Left kidney (tissue), 2 donors: Measurements from ENCODE around the gene SNRNP27. TPM values are rescaled to one million over a fixed set of nuclear protein-coding genes. Genes with fewer than 3 reads are reported as not detected.

ENCODE experiments used
- DNase-seq: peaks from one replicate; pipeline ENCODE4 v3.0.0-alpha.2; 2013
- polyA plus RNA-seq: library from polyadenylated mRNA; unstranded; fragments of 120-200 nt; gene quantifications from one replicate; pipeline ENCODE4 v1.2.1, GENCODE V29; 2013; ENCODE audit not compliant: insufficient read length

The SNRNP27 gene
- polyA plus RNA-seq, 1 donor = 74.1 TPM

DNA sequence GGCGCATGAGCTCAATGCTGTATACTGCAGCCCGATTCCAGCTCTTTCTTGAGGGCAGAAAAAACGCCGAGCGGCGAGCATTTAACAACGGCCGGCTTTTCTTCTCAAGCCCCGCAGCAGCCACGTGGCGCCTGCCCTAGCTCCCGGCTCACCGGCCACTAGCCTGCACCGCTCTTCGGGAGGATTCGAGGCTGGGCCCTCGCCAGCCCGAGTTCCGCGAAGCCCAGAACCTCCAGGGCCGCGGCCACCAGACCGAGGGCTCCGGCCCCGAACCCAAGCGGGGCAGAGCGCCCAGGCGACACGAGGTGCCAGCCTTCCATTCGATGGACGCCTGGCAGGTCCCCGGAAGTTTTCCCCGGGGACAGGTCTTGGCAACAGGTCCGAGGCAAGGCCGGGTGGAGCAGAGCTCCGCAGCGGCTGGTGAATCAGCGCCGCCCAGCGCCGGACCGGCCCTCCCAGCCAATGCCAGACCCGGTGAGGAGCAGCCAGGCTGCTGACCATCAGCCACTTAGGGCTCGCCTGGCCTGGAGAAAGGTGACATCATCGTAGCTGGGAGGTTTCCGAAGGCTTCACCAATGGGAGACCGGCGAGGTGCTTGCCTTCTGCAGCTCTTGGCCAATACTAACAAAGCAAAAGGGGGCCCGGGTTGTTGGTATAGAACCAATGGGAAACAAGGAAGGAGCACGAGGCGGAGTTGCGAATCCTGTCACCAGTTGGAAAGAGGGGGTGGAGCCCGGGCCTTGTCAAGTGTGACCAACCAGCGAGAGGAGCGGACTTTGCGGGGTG, 20.6 kb downstream of the SNRNP27 start:
- peak; percentile 100 for DNase-seq

DNA sequence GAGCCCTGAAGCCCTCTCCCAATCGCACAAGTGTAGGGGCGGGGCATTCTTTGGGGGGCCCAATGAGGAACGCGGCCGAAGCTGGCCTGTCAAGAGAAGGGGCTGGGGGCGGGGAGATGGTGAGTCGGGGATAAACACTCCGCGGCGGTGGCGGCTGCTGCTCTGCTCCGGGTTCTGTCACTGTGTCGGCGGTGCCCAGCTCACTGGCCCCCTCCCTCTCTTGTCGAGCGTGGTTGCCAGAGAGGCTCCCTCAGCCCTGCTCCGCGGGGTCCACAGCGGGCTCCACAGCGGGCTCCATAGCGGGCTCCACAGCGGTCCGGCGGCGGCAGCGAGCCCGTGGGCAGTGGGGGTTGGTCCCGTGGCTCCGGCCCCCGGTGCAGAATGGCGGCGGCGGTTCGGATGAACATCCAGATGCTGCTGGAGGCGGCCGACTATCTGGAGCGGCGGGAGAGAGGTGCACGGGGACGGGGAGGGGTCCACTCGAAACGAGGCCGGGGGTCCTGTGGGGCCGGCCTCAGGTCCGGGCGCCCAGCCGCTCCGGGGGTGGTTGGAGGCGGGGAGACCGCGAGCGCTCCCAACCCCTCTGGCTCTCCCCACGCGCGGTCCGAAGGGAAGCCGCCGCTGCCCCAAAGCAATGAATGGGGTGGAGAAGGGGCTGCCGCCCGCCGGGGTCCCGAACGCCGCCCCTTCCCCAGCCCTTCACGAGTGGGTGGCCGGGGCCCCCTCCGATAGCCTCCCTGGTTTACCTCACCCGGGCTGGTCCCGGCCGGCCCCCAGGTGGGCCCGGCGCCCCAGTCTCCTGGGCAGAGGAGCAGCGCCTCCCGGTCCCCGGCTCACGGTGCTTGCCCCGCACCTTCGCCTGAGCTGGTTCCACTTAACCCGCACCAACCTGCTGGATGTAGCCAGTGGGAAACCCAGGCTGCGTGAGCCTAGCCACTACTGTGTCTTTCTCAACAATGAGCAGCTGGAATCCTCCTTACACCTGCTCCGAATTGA, 21.5 kb downstream of the SNRNP27 start, which contains the start of gene MXD1:
Gene MXD1, plus strand, starts transcription at position 160 of the 996 bp plus-strand sequence. Its CDS starts 222 bp downstream, at position 382.
- peak; percentile 17 for DNase-seq

DNA sequence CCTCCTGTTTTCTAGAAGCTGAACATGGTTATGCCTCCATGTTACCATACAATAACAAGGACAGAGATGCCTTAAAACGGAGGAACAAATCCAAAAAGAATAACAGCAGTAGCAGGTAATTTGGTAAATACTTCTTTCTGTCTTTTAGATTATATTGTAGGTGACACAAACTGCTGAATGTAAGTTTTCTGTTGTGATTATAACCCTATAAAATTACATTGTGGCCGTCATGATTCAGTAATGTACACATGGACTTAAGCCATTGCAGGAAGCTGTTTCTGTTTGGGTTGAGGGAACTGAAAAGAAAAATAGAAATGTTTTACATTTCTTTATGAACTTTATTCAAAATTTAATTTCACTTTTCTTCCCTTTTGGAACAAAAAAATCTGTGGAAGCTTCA, 22.4 kb downstream of the SNRNP27 start:
- DNase-seq = no peak

DNA sequence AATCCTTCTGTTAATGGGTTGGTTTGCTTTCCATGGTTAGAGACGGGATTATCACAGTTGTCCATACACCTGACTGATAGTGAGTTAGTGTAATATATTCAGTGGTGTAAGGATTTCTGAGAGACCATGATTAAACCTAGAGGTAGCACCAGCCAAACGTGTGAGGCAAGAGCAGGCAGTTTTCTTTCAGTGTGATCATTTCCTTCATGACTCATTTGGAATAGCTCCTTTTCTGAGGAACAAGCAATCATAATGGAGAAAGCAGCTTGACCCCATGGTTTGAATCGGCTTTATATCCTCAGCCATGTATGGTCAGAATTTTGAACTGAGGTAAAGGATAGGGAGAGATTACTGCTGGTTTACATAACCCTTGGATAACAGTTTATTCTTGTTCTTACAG, 24.1 kb downstream of the SNRNP27 start:
- no peak for DNase-seq

DNA sequence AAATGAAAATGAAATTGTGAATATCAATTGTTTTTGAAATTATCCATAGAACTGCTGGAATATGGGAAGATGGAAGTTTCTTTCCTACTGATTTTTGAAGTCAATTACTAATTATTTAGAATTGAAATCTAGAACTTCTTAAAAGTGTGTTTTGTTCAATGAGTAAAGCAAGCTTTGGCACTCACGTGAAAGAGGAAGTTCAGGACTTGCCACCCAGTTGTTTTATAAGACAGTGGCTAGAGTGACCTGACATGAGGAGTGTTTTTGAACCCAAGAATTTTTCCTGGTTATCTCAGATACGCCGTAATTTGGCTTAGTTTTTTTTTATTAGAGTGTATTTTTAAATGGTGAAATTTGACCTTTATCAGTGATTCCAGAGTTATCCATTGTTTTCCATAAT, 24.6 kb downstream of the SNRNP27 start:
- DNase-seq = no peak

DNA sequence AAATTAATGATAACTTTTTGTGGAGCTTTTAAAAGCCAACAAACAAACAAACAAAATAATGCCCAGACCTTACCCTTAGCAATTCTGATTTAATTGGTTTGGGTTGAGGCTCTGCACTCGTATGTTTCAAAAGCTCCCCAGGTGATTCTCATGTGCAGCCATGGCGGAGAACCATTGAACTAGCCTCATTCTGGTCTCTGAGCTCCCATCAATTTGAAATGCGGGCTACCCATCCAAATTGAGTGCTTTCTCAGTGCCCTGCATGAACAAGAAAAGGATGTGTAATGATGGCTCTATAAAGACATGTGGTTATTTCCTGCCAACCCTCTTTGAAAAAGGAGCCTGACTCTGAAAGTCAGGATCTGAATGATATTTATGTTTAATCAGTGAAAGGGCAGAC, 29.4 kb downstream of the SNRNP27 start:
- no peak for DNase-seq

DNA sequence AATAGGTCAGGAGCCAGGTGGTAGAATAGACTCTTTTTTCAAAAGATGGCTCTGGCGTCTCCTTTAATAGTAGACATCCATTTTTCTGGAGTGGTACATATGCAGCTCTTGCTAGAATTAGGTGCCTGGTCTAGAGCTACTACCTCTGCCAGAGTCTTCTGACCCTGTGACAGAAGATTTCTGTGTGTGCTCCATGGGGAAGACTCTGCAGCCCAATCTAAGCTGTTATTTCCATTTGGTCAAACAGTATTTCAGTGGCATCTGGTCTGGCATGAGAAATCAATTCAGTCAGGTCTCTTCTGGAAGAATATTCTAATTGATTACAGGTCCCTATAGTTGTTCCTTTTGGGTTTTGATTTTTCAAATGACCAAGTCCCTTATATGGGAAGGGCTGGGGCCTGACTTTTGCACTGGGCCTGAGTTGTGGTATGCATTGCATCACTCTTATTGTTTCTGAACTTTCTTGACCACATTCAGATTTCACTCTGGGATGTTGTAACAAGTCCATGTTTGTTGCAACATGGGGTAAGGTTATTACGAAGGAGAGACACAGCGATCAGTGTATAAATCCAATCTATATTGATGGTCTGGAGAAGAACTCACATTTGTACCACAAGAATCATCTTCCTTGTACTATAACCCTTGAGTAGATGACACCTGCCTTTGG, 33.2 kb downstream of the SNRNP27 start:
- DNase-seq = no peak

DNA sequence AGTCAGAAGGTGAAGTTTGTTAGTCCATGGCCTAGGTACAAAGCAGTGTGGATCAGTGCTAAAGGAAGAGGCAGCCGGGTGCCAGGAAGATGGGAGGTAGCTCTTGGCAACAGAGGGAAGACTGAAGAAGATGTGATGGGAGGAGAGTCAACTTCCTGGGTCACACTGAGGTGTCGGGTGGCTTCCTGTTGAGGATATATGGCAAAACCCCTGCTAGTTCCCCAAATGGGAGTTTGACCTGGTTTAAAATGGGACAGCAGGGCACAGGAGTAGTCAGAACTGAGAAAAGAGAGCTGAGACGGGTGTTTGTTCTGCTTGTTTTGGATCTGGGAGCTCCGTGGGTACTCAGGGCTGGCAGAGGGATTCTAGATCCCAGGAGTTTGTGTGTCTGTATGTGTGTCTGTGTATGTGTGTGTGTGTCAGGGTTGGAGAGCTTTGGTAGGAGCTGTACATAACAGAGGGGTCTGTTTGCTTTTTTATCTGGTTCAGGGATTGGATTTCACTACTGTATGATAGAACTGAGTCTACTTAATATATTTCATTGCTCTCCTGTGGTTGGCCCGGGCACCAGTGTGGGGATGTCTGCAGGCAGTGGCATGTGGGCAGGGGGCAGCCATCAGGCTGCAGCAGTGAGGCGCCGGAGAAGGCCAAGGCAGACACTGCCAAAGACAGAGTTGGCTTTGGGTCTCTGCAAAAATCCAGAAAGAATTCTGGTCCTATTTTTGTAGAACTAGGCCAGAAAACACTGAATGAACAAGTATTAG, 38.3 kb downstream of the SNRNP27 start:
- DNase-seq = no peak

DNA sequence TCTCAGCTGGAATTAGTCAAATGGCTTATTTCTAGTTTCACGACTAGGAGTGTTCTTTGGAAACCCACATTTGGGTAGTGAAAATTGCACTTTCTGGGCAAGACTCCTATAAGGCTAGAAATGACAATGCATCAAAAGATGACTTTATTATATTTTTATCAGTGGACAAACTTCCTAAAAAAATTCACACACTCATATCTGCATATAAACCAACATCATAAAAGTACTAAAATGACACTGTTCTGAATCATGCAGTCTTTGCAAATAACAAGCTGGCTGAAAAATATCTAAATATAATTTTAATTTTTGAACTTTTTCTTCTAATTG, 38.8 kb downstream of the SNRNP27 start:
- no peak for DNase-seq

DNA sequence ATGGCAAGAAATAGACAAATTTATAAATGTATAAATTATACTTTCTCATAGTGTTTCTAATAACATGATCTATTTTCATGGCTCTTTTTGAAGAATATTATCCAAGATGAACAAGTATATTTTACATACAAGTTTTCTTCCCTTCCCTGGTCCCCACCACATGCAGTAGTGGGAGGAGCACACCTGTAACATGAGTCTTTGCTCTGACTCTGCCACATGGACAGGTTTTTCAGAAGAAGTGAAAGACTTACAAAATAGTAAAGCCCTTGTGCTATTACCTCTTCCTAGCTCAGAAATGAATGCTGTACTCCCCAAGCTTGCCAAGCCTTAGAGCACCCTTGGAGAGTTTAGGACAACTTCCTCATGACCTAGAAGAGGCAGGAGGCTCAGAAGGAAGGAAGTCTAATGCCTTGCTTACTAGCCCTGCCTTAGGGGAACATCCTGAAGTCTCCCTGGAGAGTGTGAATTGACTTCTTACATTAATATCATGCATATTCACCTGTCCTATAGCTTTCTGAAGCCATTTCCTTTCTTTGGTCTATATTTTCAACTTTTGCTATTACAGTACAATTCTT, 39.6 kb downstream of the SNRNP27 start:
- no peak for DNase-seq

DNA sequence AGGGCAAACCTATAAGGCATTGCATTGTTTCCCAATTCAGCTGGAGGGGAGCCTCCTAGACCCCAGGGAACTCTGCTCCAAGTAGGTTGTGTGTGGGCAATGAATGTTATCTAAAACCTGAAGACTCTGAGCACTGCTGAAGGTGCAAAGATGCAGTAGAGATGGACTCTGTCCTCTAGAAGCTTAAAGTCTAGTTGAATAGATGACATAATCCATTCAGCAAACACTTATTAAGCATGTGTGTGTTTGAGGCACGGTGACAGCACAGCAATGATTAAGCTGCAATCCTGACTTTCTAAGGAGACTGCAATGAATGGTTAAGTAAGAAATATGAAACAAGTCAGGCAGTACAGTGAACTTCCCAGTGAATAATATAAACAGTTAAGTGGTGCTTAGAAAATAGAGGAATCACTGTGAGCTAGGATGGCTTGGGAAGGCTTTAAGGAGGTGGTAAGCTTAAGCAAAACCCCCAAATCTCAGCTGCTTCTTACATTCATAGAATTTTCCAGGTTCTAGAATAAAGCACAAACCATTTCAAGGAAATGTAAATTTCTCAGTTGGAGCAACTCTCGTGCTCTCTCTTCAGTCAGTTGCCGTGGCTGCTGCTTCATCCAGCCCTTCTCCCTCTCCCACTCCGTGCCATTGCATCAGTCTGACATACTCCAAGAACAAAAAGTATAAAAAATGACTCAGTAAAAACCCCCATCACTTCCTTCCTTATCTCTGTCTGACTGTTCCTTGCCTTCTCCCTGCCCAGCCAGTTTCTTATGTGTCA, 40.3 kb downstream of the SNRNP27 start:
- DNase-seq = no peak

DNA sequence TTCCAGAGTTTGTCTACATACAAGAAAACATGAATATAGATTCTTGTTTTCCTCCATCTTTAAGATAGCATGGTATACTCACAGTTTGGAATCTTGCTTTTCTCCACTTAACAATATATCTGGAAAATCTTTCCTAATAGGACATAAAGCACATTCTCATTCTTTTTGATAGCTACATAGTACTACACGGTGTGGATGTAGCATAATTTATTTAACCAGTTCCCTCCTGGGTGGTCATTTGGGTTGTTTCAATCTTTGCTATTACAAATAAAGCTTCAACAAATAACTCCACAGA, 40.8 kb downstream of the SNRNP27 start:
- DNase-seq = no peak

DNA sequence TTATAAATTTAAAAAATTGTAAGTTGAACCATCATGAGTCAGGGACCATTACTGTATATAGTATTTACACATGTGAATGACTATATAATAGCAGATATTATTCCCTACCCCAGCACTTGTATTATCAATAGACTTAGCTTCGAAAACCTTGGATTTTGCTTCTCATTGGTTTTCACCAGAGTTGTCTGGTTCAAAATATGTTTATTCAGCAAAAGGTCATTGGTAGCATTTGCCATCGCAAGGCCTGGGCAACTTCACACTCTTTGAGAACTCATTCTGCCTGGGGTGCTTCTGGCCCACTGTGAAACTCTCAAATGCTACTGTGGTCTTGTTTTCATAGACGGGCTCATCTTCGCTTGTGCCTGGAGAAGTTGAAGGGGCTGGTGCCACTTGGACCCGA, 41.3 kb downstream of the SNRNP27 start:
- DNase-seq = no peak

DNA sequence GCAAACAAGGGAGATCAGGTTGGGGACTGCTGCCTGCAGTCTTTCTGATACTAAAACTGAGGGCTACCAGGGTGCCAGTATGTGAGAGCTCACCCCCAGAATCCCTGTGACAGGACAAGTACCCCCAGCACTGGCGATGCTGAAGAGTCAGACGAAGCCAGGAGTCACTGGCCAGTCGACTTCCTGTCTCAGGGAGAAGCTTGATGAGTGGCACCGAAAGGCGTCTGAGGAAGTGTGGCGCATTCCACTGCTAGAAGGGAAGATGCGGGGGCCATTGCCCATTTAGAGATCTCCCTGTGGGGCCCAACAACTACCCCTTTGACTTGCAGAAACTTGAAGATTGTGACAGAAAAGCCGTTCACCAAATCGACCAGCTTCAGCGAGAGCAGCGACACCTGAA, 43.1 kb downstream of the SNRNP27 start:
- DNase-seq = no peak

DNA sequence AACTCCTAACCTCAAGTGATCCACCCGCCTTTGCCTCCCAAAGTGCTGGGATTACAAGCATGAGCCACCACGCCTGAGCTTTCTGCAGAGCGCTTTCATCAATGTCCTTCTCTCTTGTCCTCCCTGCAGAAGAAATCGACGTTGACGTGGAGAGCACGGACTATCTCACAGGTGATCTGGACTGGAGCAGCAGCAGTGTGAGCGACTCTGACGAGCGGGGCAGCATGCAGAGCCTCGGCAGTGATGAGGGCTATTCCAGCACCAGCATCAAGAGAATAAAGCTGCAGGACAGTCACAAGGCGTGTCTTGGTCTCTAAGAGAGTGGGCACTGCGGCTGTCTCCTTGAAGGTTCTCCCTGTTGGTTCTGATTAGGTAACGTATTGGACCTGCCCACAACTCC, 44.2 kb downstream of the SNRNP27 start:
- no peak for DNase-seq

DNA sequence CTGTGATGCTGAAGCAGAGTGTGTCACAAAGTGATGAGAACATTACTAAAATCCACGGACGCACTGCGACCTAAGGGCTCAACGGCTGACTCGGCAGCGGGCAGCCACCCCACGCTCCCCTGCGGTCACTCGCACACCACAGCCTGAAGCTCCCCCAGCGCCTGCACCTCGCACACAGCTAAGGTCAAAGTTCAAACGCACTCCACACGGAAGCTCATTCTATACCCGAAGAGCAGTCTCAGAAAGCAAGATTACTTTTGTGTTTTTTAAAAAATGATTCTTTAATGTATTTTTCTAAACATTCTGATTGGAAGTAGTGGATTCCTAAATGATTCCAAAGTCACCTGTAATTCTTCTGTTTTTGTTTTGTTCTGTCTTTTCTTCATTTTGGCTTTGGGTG, 46.0 kb downstream of the SNRNP27 start:
- no peak for DNase-seq

DNA sequence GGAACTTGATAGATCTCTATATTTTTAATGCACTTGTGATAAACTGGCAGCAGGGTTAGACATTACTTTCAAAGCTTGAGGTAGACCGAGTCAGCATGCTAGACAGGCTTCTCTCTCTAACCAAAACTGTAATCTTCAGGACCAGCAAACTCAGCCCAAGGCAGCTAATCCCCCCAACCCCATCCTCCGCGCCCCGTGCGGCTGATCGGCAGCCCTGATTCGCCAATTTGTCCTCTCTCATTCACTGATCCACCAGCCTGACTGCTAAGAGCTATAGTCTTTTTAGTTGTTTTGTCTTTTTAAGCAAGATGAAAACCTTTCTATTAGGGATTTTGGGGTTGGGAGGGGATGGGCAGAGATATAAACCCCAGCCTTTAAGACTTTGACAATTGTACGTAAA, 46.9 kb downstream of the SNRNP27 start:
- no peak for DNase-seq

DNA sequence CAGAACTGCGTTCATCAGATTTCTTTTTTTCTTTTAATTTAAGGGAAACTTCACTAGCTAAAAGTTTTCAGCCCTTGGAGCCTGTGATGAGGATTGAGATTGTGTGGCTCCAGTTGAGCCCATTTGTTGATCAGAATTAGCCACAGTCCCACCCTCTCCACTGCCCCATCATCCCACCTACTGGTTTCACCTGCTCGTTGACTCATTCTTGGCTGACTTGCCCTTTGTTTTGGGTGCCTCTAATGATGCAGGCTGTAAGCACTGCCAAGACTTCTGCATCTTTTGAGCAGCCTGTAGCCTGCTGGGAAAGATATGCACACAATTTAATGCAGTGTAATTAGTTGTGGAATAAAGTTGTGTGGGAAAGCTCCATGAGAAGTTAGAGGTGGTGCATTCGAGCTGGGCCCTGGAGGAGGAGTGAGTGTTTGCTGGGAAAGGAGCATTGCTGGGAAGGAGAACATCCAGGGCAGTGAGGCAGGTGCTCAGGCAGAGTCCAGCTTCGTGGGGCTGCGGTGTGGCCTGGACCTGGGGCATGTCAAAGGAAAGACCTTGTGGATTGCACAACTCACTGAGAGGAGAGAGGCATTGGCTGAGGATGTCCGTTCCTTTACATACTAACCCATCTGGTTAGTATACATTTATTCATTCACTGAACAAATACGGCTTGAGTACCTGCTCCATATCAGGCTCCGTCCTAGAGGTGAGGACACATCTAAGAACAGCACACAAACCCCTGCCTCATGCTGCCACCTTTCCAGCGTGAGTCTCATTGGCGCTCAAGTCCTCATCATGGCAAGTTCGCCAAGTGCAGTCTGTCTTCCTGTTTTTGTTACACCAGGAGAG, 49.5 kb downstream of the SNRNP27 start:
- no peak for DNase-seq

DNA sequence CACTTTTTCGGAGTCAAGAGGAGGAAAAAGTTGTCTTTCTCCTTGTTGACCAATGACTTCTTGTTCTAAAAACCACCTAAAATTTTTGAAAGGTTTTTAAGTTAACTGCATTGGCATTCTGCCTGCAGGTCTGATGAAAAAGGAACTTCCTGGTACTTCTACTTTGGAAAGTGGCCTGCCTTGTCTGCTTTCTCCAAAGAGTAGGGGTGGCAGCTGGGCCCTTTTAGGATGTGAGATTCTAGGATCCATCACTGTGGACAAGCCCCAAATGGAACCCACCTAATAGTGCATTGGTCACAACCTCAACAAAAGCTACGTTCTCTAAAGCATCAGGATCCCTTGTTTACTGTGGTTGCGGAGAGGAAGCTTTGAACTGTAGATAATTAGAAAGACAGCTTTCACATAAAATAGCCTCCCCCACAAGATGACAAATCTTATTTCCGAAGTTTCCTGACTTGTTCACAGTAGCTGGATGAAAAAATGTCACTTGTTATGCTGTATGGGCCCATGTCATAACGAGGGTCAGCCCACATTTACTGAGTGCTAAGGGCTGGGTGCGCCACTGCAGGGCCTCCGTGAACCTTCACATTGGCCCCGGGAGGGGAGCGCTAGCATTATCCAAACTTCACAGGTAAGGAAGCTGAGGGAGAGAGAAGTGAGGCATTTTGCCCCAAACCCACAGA, 50.2 kb downstream of the SNRNP27 start:
- DNase-seq = no peak
